ENCODE results near the gene RHBDF2. TPM values are rescaled to one million over a fixed set of nuclear protein-coding genes. Genes with fewer than 3 reads are reported as not detected.

Gene RHBDF2
- total RNA-seq, 5 donors from 2014 or later (not counting 1 experiment from before 2014, with no cell fraction given) = 35.2 to 99.0 (median 74.0) TPM

- CTCF ChIA-PET = interaction anchor here in 1 of 2 donors (0.6 kb wide), 1 partner anchor 40 kb away, joined by 3 read pairs; no protein-coding TSS in a partner anchor
- H3K9me3 Mint-ChIP-seq = no peaks in the 10 kb centered on the region
- WGBS (ENCODE audit: insufficient coverage) = 94% methylated on average over 15 of the region's 15 CpGs
- H3K4me1 Mint-ChIP-seq = no peaks in the 10 kb centered on the region
- no peak overlapping the region for H3K27ac ChIP-seq (ENCODE audit: low read length)
- H3K4me3 Mint-ChIP-seq = no peak overlapping the region
- no peak for ATAC-seq (replicated peaks in 1 of 4)
- no peaks in the 10 kb centered on the region for H3K9me3 ChIP-seq
- H3K27me3 ChIP-seq (replicated peaks in 1 of 2; ENCODE audit: control insufficient read depth in 2 of 2, extremely low read depth in 1 of 2, insufficient read depth in 2 of 2, low read length in 1 of 2) = no peaks in the 10 kb centered on the region
- H3K27ac Mint-ChIP-seq = no peak overlapping the region
- peaks cover 32% of the 10 kb centered on the region for H3K36me3 Mint-ChIP-seq
- H3K27me3 Mint-ChIP-seq = no peaks in the 10 kb centered on the region
- POLR2A ChIA-PET = no interaction called here
- H3K4me3 ChIP-seq (ENCODE audit: control insufficient read depth in 1 of 2, extremely low read depth in 1 of 2, low read length in 1 of 2) = no peak overlapping the region
- H3K4me1 ChIP-seq (ENCODE audit: control insufficient read depth in 1 of 2, extremely low read depth in 1 of 2, insufficient read depth in 2 of 2, low read length in 2 of 2) = no peaks in the 10 kb centered on the region
- H3K36me3 ChIP-seq (ENCODE audit: control insufficient read depth in 2 of 2, extremely low read depth in 1 of 2, insufficient read depth in 1 of 2, low read length in 1 of 2) = peaks cover 36 to 57% of the 10 kb centered on the region in 2 donors
- DNase-seq = no peak
Measured at GRCh38 chr17:76474894-76475293, 26.3 kb downstream of the RHBDF2 start.

GRCh38 chr17:76474238-76474637 lies 27.0 kb downstream of the RHBDF2 start:
- no peaks in the 10 kb centered on the region for H3K9me3 ChIP-seq
- H3K27me3 ChIP-seq (replicated peaks in 1 of 2; ENCODE audit: control insufficient read depth in 2 of 2, extremely low read depth in 1 of 2, insufficient read depth in 2 of 2, low read length in 1 of 2) = no peaks in the 10 kb centered on the region
- H3K27ac ChIP-seq (ENCODE audit: low read length) = no peak overlapping the region
- no peak overlapping the region for H3K4me3 ChIP-seq (ENCODE audit: control insufficient read depth in 1 of 2, extremely low read depth in 1 of 2, low read length in 1 of 2)
- WGBS (ENCODE audit: insufficient coverage) = 98% methylated on average over 12 of the region's 14 CpGs
- Mint-ChIP-seq H3K27me3 (no peaks in the 10 kb centered on the region), H3K36me3 (peaks cover 29% of the 10 kb centered on the region), H3K4me3 (no peak overlapping the region), H3K4me1 (no peaks in the 10 kb centered on the region), H3K9me3 (no peaks in the 10 kb centered on the region), H3K27ac (no peak overlapping the region)
- POLR2A ChIA-PET = no interaction called here
- DNase-seq = no peak
- H3K36me3 ChIP-seq (ENCODE audit: control insufficient read depth in 2 of 2, extremely low read depth in 1 of 2, insufficient read depth in 1 of 2, low read length in 1 of 2) = peaks cover 36 to 52% of the 10 kb centered on the region in 2 donors
- no peaks in the 10 kb centered on the region for H3K4me1 ChIP-seq (ENCODE audit: control insufficient read depth in 1 of 2, extremely low read depth in 1 of 2, insufficient read depth in 2 of 2, low read length in 2 of 2)
- CTCF ChIA-PET = no interaction called here
- no peak for ATAC-seq (replicated peaks in 1 of 4)

GRCh38 chr17:76473541-76473985 lies 27.7 kb downstream of the RHBDF2 start:
- H3K36me3 ChIP-seq (ENCODE audit: control insufficient read depth in 2 of 2, extremely low read depth in 1 of 2, insufficient read depth in 1 of 2, low read length in 1 of 2) = peaks cover 34 to 46% of the 10 kb centered on the region in 2 donors
- no peaks in the 10 kb centered on the region for H3K27me3 ChIP-seq (replicated peaks in 1 of 2; ENCODE audit: control insufficient read depth in 2 of 2, extremely low read depth in 1 of 2, insufficient read depth in 2 of 2, low read length in 1 of 2)
- DNase-seq = peak in 1 of 35 experiments; percentile 29
- no peak overlapping the region for H3K27ac ChIP-seq (ENCODE audit: low read length)
- H3K36me3 Mint-ChIP-seq = peaks cover 27% of the 10 kb centered on the region
- H3K4me3 ChIP-seq (ENCODE audit: control insufficient read depth in 1 of 2, extremely low read depth in 1 of 2, low read length in 1 of 2) = no peak overlapping the region
- ChIA-PET CTCF (no interaction called here), POLR2A (interaction anchor here in 1 of 2 donors (0.5 kb wide), 1 partner anchor 50 kb away, joined by 7 read pairs; no protein-coding TSS in a partner anchor)
- H3K4me3 Mint-ChIP-seq = no peak overlapping the region
- 87% methylated on average over 17 of the region's 18 CpGs for WGBS (ENCODE audit: insufficient coverage)
- H3K9me3 ChIP-seq = no peaks in the 10 kb centered on the region
- no peaks in the 10 kb centered on the region for H3K27me3 Mint-ChIP-seq
- no peak overlapping the region for H3K27ac Mint-ChIP-seq
- no peaks in the 10 kb centered on the region for H3K4me1 Mint-ChIP-seq
- no peaks in the 10 kb centered on the region for H3K9me3 Mint-ChIP-seq
- no peaks in the 10 kb centered on the region for H3K4me1 ChIP-seq (ENCODE audit: control insufficient read depth in 1 of 2, extremely low read depth in 1 of 2, insufficient read depth in 2 of 2, low read length in 2 of 2)
- ATAC-seq (replicated peaks in 1 of 4) = peak in 1 of 4 experiments; percentile 36

GRCh38 chr17:76472726-76473125 lies 28.5 kb downstream of the RHBDF2 start:
- Histone ChIP-seq H3K9me3 (no peaks in the 10 kb centered on the region), H3K27ac (ENCODE audit: low read length) (no peak overlapping the region), H3K36me3 (ENCODE audit: control insufficient read depth in 2 of 2, extremely low read depth in 1 of 2, insufficient read depth in 1 of 2, low read length in 1 of 2) (peaks cover 29 to 41% of the 10 kb centered on the region in 2 donors), H3K4me3 (ENCODE audit: control insufficient read depth in 1 of 2, extremely low read depth in 1 of 2, low read length in 1 of 2) (no peak overlapping the region), H3K27me3 (replicated peaks in 1 of 2; ENCODE audit: control insufficient read depth in 2 of 2, extremely low read depth in 1 of 2, insufficient read depth in 2 of 2, low read length in 1 of 2) (no peaks in the 10 kb centered on the region), H3K4me1 (ENCODE audit: control insufficient read depth in 1 of 2, extremely low read depth in 1 of 2, insufficient read depth in 2 of 2, low read length in 2 of 2) (no peaks in the 10 kb centered on the region)
- no peak overlapping the region for H3K27ac Mint-ChIP-seq
- no peak overlapping the region for H3K4me3 Mint-ChIP-seq
- peaks cover 20% of the 10 kb centered on the region for H3K36me3 Mint-ChIP-seq
- H3K9me3 Mint-ChIP-seq = no peaks in the 10 kb centered on the region
- DNase-seq = no peak
- H3K27me3 Mint-ChIP-seq = no peaks in the 10 kb centered on the region
- no peak for ATAC-seq (replicated peaks in 1 of 4)
- ChIA-PET CTCF (no interaction called here), POLR2A (no interaction called here)
- 95% methylated on average over 9 of the region's 11 CpGs for WGBS (ENCODE audit: insufficient coverage)
- H3K4me1 Mint-ChIP-seq = no peaks in the 10 kb centered on the region

GRCh38 chr17:76472258-76472645 lies 29.0 kb downstream of the RHBDF2 start:
- no peak for ATAC-seq (replicated peaks in 1 of 4)
- H3K27me3 Mint-ChIP-seq = no peaks in the 10 kb centered on the region
- peaks cover 20% of the 10 kb centered on the region for H3K36me3 Mint-ChIP-seq
- no peaks in the 10 kb centered on the region for H3K9me3 Mint-ChIP-seq
- Histone ChIP-seq H3K36me3 (ENCODE audit: control insufficient read depth in 2 of 2, extremely low read depth in 1 of 2, insufficient read depth in 1 of 2, low read length in 1 of 2) (peaks cover 29 to 39% of the 10 kb centered on the region in 2 donors), H3K4me1 (ENCODE audit: control insufficient read depth in 1 of 2, extremely low read depth in 1 of 2, insufficient read depth in 2 of 2, low read length in 2 of 2) (no peaks in the 10 kb centered on the region), H3K27ac (ENCODE audit: low read length) (no peak overlapping the region), H3K4me3 (ENCODE audit: control insufficient read depth in 1 of 2, extremely low read depth in 1 of 2, low read length in 1 of 2) (no peak overlapping the region), H3K9me3 (no peaks in the 10 kb centered on the region), H3K27me3 (replicated peaks in 1 of 2; ENCODE audit: control insufficient read depth in 2 of 2, extremely low read depth in 1 of 2, insufficient read depth in 2 of 2, low read length in 1 of 2) (no peaks in the 10 kb centered on the region)
- H3K27ac Mint-ChIP-seq = no peak overlapping the region
- POLR2A ChIA-PET = no interaction called here
- CTCF ChIA-PET = no interaction called here
- H3K4me1 Mint-ChIP-seq = no peaks in the 10 kb centered on the region
- WGBS (ENCODE audit: insufficient coverage) = 94% methylated on average over 13 of the region's 15 CpGs
- H3K4me3 Mint-ChIP-seq = no peak overlapping the region
- DNase-seq = no peak

- CTCF ChIA-PET = no interaction called here
- POLR2A ChIA-PET = no interaction called here
- no peak for ATAC-seq (replicated peaks in 1 of 4)
- Histone ChIP-seq H3K4me3 (ENCODE audit: control insufficient read depth in 1 of 2, extremely low read depth in 1 of 2, low read length in 1 of 2) (no peak overlapping the region), H3K9me3 (no peaks in the 10 kb centered on the region), H3K4me1 (ENCODE audit: control insufficient read depth in 1 of 2, extremely low read depth in 1 of 2, insufficient read depth in 2 of 2, low read length in 2 of 2) (no peaks in the 10 kb centered on the region), H3K36me3 (ENCODE audit: control insufficient read depth in 2 of 2, extremely low read depth in 1 of 2, insufficient read depth in 1 of 2, low read length in 1 of 2) (peaks cover 29 to 37% of the 10 kb centered on the region in 2 donors), H3K27me3 (replicated peaks in 1 of 2; ENCODE audit: control insufficient read depth in 2 of 2, extremely low read depth in 1 of 2, insufficient read depth in 2 of 2, low read length in 1 of 2) (no peaks in the 10 kb centered on the region), H3K27ac (ENCODE audit: low read length) (no peak overlapping the region)
- 96% methylated on average over 34 of the region's 35 CpGs for WGBS (ENCODE audit: insufficient coverage)
- Mint-ChIP-seq H3K27me3 (no peaks in the 10 kb centered on the region), H3K4me1 (no peaks in the 10 kb centered on the region), H3K27ac (no peak overlapping the region), H3K36me3 (peaks cover 20% of the 10 kb centered on the region), H3K9me3 (no peaks in the 10 kb centered on the region), H3K4me3 (no peak overlapping the region)
- DNase-seq = no peak
Measured at GRCh38 chr17:76471498-76472257, 29.5 kb downstream of the RHBDF2 start.

Data from T-cell (primary cell).